Measurements from ENCODE around the gene KRT7.

The KRT7 gene

DNA sequence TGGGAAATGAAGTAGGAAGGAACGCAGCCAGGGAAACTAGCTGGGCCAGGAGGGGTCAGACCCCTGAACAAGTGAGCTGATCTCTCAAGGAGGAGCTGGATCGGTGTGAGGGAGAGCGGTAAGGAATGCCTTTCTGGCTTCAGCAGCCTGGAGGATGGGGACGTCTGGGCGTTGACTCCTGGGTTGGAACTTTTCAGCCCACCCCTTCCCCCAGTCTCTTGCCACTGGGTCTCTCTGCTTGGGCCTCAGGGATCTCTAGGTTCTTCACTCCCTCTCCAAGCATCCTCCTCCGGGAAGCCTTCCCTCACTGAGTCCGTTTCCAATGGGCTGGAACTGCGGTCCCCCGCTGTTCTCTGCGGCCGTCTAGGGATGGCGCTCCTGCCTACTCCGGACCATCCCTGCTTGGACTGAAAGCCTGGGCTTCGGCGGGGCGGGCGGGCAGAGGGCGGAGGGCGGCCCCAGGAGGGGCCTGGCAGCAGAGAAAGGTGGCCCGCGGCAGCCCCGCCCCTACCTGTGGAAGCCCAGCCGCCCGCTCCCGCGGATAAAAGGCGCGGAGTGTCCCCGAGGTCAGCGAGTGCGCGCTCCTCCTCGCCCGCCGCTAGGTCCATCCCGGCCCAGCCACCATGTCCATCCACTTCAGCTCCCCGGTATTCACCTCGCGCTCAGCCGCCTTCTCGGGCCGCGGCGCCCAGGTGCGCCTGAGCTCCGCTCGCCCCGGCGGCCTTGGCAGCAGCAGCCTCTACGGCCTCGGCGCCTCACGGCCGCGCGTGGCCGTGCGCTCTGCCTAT, at the start of gene KRT7:
KRT7 (plus strand) TSS at position 570 of the 788 bp plus-strand sequence; CDS start at position 624, 54 bp downstream.
- no peak for DNase-seq (ENCODE audit: low spot score)

- no peak for DNase-seq (ENCODE audit: low spot score)
Observed at GRCh38 chr12:52183544-52183910, 49.5 kb upstream of the KRT7 start.

GRCh38 chr12:52183971-52184370, 49.1 kb upstream of the KRT7 start:
- no peak for DNase-seq (ENCODE audit: low spot score)

- no peak for DNase-seq (ENCODE audit: low spot score)
Observed at GRCh38 chr12:52184813-52185212, 48.2 kb upstream of the KRT7 start.

- no peak for DNase-seq (ENCODE audit: low spot score)
Observed at GRCh38 chr12:52185400-52185967, 47.6 kb upstream of the KRT7 start.

GRCh38 chr12:52186118-52186840, 46.8 kb upstream of the KRT7 start:
- DNase-seq (ENCODE audit: low spot score) = no peak

DNA sequence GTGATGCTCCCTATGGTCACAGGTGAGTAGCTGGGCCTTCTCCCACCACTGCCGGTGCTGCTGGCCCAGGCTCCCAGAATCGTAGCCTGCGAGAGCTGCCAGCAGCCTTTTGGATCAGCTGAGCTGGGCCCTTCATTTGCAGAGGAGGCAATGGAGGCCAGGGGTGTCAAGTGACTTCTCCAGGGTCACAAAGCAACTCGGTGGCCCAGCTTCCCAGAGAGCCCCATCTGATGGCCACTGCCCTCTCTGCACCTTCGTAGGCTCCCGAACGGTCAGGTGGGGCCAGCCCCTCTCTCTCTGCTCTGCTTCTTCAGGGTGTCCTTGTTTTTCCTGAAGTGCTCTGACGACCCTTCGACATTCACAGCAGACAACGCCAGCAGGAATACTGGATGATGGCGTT, 45.8 kb upstream of the KRT7 start:
- DNase-seq (ENCODE audit: low spot score) = no peak

- no peak for DNase-seq (ENCODE audit: low spot score)
Observed at GRCh38 chr12:52187640-52188039, 45.4 kb upstream of the KRT7 start.

- no peak for DNase-seq (ENCODE audit: low spot score)
Observed at GRCh38 chr12:52188658-52189057, 44.4 kb upstream of the KRT7 start.

DNA sequence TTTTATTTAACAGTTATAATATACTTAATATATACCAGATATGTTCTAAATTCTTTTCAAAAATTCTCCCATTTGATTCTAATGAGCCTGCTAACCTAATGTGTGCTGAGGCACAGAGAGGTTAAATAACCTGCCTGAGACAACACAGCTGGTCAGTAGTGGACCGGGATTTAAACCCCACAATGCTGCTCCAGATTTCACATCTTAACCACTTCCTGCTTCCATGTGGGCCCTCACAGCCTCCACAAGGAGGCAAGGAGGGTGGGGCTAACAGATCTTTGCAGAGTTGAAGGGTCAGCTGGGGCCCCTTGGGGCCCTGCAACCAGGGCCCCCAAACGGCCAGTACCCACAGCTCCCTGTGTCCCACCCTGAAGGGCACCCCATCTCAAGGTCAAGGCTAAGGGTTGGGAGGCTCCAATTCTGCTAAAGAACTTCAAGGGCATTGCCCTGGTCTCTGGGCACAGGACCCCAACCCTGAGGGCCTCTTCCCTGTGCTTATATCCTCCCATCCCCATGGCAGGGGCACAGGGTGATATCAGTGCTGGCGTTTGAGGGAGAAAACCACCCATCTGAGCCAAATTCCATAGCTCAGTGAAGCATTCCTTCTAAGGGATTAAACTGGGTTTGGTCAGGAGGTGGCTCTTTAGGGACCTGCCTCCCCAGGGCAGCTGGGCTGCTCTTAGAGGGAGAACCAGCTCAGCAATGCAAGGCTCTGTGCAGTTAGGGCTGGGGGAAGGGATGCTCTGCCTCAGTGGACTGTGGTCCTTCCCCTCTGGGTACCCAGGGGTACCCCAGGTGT, 43.5 kb upstream of the KRT7 start:
- no peak for DNase-seq (ENCODE audit: low spot score)

DNA sequence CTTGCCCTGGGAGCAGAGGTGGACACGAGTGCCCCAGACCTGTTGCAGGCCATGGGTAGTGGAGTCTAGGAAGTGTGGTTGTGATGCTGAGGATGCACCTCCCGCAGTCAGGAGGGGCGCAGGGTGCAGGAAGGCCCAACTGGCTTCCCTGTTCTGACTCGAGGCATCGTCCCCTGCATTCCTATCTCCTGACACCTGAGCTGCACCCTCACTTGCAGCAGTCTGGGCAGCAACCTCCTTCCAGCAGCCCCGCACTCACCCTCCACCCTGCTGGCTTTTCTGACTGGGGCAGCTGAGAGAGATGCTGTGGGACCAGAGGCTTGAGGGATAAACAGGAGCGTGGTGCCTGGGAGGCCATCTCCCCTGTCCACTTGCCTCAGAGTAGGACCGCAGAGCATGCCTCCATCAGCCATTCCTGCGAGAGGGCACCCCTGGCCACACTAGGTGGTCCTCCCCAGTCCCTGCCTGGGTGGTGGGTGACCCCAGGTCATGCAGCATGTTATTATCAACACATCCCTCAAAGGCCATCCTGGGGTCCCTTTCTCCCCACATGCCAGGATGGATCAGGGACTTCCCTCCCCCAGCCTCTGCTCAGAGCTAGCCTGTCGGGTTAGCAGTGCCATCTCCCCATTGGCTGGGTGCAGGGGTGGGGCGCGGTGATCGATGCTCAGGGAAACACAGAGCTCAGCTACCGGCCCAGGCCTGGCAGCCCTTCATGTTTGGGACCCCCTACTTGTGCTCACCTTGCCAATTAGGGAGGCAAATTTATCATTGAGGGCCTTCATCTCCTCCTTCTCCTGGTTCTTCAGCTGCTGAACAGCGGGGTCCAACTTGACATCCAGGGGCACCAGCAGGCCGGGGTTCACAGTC, 41.9 kb upstream of the KRT7 start:
- DNase-seq (ENCODE audit: low spot score) = no peak

DNA sequence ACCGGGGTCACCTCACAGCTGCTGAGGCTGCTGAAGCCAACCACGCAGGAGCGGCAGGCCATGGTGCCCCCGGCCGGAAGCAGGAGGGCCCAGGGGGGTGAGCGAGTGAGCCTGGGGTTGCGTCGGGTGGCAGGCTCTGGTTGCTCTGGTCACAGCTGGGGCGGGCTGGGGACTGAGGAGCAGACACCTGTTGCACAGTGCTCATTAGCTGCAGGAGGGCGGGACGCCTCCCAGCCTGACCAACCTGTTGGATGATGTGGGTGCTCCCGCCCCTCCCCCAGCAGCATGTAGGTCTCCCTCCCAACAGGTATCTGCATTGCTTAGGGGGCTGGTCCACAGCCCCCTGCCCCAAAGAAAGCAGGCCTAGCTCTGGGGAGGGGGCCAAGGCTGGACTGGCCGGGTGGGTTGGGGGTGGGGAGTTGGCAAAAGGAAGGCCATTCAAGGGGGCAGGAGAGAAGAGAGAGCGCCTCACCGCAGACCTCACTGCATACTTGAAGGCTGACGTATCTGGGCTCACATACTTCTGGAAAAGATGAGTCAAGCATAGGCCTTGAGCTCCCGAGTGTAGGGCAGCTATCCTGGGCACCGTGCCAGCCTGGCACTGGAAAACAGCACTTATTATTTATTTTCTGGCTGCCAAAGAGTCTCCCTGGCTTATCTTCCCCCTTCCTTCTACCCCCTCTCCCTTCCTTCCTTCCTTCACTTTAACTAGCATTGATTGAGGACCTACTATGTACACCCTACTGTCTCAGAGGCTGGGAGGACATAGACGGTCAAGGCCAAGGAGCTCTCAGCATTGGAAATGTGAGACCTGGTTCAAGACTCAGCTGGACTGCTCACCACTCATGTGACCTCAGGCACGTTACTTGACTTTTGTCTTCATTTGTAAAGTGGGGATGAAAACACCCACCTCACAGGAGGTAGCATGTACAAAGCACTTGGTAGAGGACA, 40.9 kb upstream of the KRT7 start, which contains the start of gene KRT80:
KRT80 (minus strand) TSS at position 174 of the 951 bp plus-strand sequence; CDS start at position 62, 112 bp downstream.
- DNase-seq (ENCODE audit: low spot score) = no peak

GRCh38 chr12:52193532-52193931, 39.5 kb upstream of the KRT7 start:
- no peak for DNase-seq (ENCODE audit: low spot score)

GRCh38 chr12:52193991-52194390, 39.1 kb upstream of the KRT7 start:
- no peak for DNase-seq (ENCODE audit: low spot score)

DNA sequence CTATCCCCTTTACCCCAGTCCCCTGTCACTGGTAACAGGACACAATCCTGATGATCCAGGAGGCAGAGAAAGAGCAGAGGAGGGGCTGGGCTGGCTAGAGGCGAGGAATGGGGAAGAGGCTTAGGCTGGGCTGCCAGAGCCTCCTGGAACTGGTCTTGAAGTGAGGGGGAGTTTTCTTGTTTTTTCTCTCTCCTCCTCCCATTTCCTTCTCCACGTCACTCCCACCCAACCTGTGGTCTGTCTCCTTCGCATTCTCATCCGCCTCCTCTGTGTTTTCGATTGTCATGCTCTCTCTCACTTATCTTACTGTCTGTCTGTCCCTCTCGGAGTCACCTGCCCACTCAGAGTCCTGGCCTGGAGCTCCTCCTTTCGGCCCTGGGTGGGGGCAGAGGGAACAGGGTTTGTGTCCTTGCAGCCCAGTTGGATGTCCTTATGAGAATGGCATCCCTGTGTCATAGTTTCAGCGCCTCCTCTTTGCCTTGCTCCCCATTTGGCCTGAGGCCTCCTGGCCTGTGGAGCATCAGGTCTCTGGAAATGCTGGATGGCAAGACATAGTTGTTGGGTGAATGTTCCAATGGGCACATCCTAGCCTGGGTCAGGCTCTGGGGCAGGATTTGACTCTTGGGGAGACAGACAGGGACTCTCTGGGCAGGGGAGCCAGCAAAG, 37.8 kb upstream of the KRT7 start:
- DNase-seq (ENCODE audit: low spot score) = no peak

GRCh38 chr12:52197371-52198231, 35.4 kb upstream of the KRT7 start:
- DNase-seq (ENCODE audit: low spot score) = no peak

DNA sequence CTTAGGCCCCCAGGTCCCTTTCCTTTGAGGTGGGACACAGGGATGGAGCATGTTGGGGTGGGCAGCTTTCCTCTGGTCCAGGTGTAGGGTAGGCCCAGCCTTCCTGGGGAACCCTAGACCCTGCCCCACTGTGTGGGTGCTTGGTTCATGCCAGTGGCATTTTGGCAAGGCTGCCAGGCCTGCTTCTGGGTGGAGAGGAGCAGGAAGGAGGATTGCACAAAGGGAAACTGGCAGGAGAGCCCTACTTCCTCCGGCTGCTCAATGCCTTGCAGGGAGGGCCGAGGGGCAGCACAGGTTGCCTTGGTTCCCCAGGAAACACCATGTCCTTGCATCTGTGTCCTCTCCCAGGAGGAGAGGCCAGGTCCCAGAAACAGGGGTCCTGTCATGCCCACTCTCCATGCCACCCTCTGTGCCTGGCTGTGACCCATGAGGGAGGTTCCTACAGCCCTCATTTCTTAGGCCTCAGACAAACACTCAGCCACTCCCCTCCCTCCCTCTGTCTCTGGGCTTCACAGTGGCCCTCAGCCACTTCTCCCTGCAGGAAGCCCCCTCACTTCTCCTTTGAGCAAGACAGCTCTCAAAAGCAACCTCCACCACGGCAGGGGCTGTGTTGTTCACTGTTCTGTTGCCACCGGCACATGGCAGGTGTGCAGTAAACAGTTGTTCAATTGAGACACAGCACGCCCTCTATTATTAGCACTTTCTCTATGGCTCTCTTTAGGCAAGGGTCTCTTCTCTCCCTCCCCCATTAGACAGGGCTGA, 34.4 kb upstream of the KRT7 start:
- no peak for DNase-seq (ENCODE audit: low spot score)

Data from CD4-positive, alpha-beta T cell treated with Interleukin-6 at 100 ng/mL for 8 hours (primary cell).